LNCAP (cell line): ENCODE data around the gene GPC5.

Experiments
- CTCF ChIP-seq: fragments of 450-650 bp; IDR thresholded peaks from 2 replicates; pipeline ENCODE4 v1.5.1; 2017; ENCODE audit warnings: mild to moderate bottlenecking

Gene GPC5

DNA sequence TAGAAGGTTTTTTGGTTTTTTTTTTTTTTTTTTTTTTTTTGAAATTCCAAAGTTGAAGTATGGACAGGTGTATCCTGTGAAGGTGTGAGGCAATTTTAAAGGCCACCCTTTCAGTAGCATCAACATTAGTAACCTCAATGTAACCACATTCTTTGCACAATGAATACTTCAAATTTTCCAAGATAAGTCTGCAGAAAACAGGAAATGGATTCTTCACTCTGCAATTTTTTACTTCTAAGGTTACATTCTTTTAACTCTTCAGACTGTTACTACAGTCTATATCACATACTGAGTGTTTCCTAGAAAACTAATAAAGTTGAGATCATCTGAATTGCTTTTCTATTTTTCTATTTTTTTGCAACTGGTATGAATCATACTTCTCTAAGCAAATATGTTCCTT, 1259.1 kb downstream of the GPC5 start:
- no peak for TF ChIP-seq CTCF

DNA sequence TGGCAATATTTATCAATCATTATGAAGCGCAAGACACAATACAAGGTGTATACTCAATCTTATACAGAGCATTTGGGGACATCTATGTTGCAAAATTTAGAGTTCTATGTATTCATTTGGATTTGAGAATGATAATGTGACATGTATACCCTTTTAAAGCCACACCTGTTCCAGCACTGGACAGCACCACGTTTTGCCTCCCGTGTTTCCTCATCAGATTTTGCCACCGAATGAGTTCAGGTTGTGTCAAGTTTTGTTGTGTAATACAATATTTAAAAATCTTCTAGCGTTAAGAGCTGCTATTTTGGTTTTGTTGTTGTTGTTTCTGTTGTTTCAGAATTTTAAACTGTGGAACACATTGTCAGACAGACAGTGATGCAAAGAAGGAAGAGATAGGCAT, 1259.9 kb downstream of the GPC5 start:
- no peak for TF ChIP-seq CTCF

DNA sequence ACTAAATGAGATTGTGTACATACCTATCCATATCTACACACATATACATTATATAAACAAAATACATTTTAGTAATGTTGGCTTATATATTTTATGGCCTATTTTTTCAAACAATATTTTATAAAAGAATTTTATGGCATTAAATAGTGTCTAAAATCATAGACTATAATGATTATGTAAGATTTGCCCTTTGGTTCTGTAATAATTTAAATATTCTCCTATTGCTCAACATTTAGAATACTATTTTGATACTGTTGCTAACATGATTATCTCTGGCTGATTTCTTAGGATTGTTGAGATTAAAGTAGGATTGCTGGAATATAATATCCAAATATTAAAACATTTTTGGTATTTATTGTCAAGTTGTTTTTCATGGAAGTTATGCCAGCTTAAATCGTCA, 1263.0 kb downstream of the GPC5 start:
- no peak for TF ChIP-seq CTCF

DNA sequence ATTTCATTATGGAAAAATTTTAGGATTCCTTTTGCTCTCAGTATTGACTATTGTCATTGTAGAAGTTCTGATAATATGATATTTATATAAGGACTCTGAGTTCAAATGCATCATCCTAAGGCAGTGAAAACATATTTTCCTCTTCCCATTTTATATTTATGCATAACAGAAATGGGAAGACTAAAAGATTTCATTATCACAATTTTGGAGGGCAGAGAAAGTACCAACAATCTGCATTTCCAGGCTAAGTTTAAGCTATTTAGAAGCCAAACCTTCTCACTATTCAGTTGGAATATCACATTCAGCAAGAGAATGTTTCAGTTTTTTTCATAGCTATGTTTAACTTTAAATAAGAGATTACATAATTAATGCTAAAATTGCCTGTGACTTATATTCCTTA, 1269.7 kb downstream of the GPC5 start:
- TF ChIP-seq CTCF, result no peak

GRCh38 chr13:92670096-92670495, 1271.7 kb downstream of the GPC5 start:
- TF ChIP-seq CTCF, result no peak

GRCh38 chr13:92671821-92672220, 1273.4 kb downstream of the GPC5 start:
- no peak for TF ChIP-seq CTCF

DNA sequence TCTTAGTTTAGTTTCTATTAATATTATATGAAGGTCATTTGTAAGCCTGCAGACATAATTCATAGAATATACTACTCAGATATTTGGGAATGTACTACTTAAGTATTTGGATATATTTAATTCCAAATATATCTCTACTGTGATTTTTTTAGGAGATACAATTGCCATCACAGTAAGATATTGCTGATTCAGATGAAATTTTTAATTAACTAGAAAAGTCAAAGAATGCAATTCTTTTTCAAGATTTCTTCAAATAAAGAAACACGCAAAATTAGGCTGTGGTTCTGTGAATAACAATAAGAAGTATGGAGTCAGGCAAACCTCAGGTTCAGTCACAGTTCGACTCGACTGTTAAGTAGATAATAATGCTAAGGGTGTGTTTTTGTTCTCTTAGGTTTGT, 1277.8 kb downstream of the GPC5 start:
- no peak for TF ChIP-seq CTCF

GRCh38 chr13:92677571-92677970, 1279.2 kb downstream of the GPC5 start:
- TF ChIP-seq CTCF, result no peak
